ENCODE measurements around the gene LTB. TPM values are rescaled to one million over a fixed set of nuclear protein-coding genes. Genes with fewer than 3 reads are reported as not detected.
A peak's percentile ranks its signal among the peaks of the same experiment; 100 is the strongest.

The LTB gene
- total RNA-seq, 3 donors from 2014 or later, result 0.96 to 1.0 TPM; not detected in 1

GRCh38 chr6:31560697-31561058 lies 21.5 kb downstream of the LTB start:
- intact Hi-C loops (cut with DNase I; ENCODE audit: low total_unique reads), result no loop called here
- Histone ChIP-seq H3K4me3 (no peak overlapping the region), H3K9me3 (no peaks in the 10 kb centered on the region), H3K27ac (peak overlapping the region in 1 of 2 donors; percentile 23), H3K4me1 (no peaks in the 10 kb centered on the region), H3K27me3 (no peaks in the 10 kb centered on the region), H3K36me3 (no peaks in the 10 kb centered on the region)
- no peak for DNase-seq (ENCODE audit: low spot score in 2 of 2)
- no peak for TF ChIP-seq POLR2AphosphoS5 (IDR thresholded peaks at IDR 0.05)
- no peak for TF ChIP-seq POLR2A (IDR thresholded peaks at IDR 0.05)
- TF ChIP-seq CTCF (IDR thresholded peaks at IDR 0.05), result no peak

- no peaks in the 10 kb centered on the region for H3K9me3 ChIP-seq
- peak overlapping the region in 1 of 2 donors; percentile 38 for H3K27ac ChIP-seq
- no peak overlapping the region for H3K4me3 ChIP-seq
- no peaks in the 10 kb centered on the region for H3K27me3 ChIP-seq
- no peak for DNase-seq (ENCODE audit: low spot score in 2 of 2)
- H3K36me3 ChIP-seq, result no peaks in the 10 kb centered on the region
- no peaks in the 10 kb centered on the region for H3K4me1 ChIP-seq
- TF ChIP-seq POLR2A (IDR thresholded peaks at IDR 0.05) (no peak), POLR2AphosphoS5 (IDR thresholded peaks at IDR 0.05) (peak in 1 of 3 donors; percentile 43)
- intact Hi-C loops (cut with DNase I; ENCODE audit: low total_unique reads), result no loop called here
These were observed 22.1 kb downstream of the LTB start for GRCh38 chr6:31559958-31560696.

GRCh38 chr6:31559606-31559957 lies 22.6 kb downstream of the LTB start:
- H3K4me3 ChIP-seq, result no peak overlapping the region
- H3K27me3 ChIP-seq, result no peaks in the 10 kb centered on the region
- H3K36me3 ChIP-seq, result no peaks in the 10 kb centered on the region
- intact Hi-C loops (cut with DNase I; ENCODE audit: low total_unique reads), result no loop called here
- no peaks in the 10 kb centered on the region for H3K9me3 ChIP-seq
- DNase-seq (ENCODE audit: low spot score in 2 of 2), result no peak
- TF ChIP-seq POLR2AphosphoS5 (IDR thresholded peaks at IDR 0.05) (no peak), CTCF (IDR thresholded peaks at IDR 0.05) (no peak), POLR2A (IDR thresholded peaks at IDR 0.05) (no peak)
- no peaks in the 10 kb centered on the region for H3K4me1 ChIP-seq
- peak overlapping the region in 1 of 2 donors; percentile 38 for H3K27ac ChIP-seq

- Histone ChIP-seq H3K27me3 (no peaks in the 10 kb centered on the region), H3K4me1 (no peaks in the 10 kb centered on the region), H3K27ac (peak overlapping the region in 1 of 2 donors; percentile 38), H3K9me3 (no peaks in the 10 kb centered on the region), H3K36me3 (no peaks in the 10 kb centered on the region), H3K4me3 (no peak overlapping the region)
- intact Hi-C loops (cut with DNase I; ENCODE audit: low total_unique reads), result no loop called here
- no peak for DNase-seq (ENCODE audit: low spot score in 2 of 2)
- no peak for TF ChIP-seq POLR2AphosphoS5 (IDR thresholded peaks at IDR 0.05)
- TF ChIP-seq CTCF (IDR thresholded peaks at IDR 0.05), result no peak
- TF ChIP-seq POLR2A (IDR thresholded peaks at IDR 0.05), result no peak
These were observed 23.4 kb downstream of the LTB start for GRCh38 chr6:31558631-31559500.

GRCh38 chr6:31558318-31558625 lies 24.0 kb downstream of the LTB start:
- intact Hi-C loops (cut with DNase I; ENCODE audit: low total_unique reads), result no loop called here

More at GRCh38 chr6:31558318-31558625, 24.0 kb downstream of the LTB start:
- no peak for DNase-seq (ENCODE audit: low spot score in 2 of 2)
- Histone ChIP-seq H3K36me3 (no peaks in the 10 kb centered on the region), H3K9me3 (no peaks in the 10 kb centered on the region), H3K4me3 (no peak overlapping the region), H3K27me3 (no peaks in the 10 kb centered on the region), H3K4me1 (no peaks in the 10 kb centered on the region), H3K27ac (peak overlapping the region in 1 of 2 donors; percentile 38)
- no peak for TF ChIP-seq POLR2A (IDR thresholded peaks at IDR 0.05)
- no peak for TF ChIP-seq POLR2AphosphoS5 (IDR thresholded peaks at IDR 0.05)
- no peak for TF ChIP-seq CTCF (IDR thresholded peaks at IDR 0.05)
